NCI-H1694 treated with DMSO at 0.1 percent for 48 hours (cell line): Measurements from ENCODE around the gene ZFPM1.
"Not testable (repeated sequence)": the region's sequence is repeated elsewhere in the genome, so short reads cannot be mapped to it uniquely, and the experiment has no call there.

Experiments used
- DNase-seq: peaks from one replicate; lab custom pipeline; 2025; lab: John Stamatoyannopoulos, UW

ZFPM1 gene

DNA sequence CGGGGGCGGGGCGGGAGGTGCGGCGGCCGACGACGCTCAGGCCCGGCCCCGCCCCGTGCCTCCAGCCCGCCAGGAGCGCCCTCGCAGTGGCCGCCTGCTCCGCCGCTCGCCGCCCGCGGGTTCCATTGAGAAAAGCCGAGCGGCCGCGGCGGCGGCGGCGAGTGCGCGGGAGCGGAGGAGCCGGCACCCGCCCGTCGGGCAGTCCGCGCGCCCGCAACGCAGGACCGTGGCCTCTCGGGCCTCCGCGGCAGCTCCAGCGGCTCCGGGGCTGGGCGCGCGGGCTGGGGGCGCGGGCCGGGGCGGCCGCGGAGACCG lies at the start of gene ZFPM1:
TSS of gene ZFPM1 (plus strand) at position 64 of the 315 bp plus-strand sequence. CDS start 359 bp downstream, outside the sequence.
- no peak for DNase-seq

DNA sequence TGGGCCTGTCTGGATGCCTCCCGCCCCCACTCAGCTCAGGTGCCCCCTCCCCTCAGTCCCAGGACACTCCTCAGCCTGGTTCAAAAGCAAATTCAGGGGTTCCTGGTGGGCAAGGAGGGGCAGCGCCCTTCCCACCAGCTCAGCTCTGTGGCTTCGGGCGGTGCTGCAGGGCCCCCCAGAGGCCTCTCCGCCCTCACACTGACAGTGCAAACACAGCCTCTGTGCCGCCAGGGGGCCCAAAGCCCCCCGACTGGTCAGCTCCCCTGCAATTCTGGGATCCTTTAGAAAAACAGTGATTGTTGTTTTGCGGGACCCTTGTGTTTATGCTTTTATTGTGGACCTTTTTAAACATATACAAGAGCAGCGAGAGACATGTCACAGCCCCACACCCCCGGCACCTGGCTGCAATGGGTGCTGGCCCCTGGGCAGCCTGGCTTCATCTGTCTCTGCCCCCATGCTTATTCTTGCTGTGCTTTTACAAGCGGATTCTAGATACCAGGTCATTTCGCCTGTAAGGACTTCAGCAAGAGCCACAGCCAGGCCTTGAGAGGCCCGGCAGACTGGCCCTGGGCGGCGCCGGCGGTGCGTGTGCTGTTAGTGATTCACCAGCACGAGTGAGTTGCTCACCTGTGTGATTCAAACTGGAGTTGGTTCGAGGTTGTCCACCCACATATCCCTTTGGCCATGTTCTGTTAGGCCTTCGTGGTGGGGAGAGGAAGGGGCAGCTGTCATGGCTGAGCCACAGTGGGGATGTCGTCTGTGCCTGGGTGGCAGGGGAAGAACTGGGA lies 49.1 kb upstream of the ZFPM1 start:
- no peak for DNase-seq

DNA sequence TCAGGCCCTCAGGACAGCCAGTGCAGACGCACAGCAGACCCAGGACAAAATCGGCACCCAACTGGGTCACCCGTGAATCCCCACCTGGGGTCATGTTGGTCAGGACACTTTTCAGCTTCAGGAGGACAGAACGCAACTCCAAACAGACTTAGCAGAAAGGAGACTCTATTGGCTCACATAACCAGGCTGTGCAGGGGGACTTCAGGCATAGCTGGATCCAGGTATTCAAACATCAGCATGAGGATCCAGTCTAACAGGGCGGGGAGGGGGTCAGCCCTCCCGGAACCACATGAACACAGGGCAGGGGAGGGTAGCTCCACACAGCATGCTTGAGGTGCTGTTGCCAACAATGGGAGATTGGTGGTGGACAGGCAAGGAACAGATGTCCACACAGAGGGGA lies 48.3 kb upstream of the ZFPM1 start:
- no peak for DNase-seq

DNA sequence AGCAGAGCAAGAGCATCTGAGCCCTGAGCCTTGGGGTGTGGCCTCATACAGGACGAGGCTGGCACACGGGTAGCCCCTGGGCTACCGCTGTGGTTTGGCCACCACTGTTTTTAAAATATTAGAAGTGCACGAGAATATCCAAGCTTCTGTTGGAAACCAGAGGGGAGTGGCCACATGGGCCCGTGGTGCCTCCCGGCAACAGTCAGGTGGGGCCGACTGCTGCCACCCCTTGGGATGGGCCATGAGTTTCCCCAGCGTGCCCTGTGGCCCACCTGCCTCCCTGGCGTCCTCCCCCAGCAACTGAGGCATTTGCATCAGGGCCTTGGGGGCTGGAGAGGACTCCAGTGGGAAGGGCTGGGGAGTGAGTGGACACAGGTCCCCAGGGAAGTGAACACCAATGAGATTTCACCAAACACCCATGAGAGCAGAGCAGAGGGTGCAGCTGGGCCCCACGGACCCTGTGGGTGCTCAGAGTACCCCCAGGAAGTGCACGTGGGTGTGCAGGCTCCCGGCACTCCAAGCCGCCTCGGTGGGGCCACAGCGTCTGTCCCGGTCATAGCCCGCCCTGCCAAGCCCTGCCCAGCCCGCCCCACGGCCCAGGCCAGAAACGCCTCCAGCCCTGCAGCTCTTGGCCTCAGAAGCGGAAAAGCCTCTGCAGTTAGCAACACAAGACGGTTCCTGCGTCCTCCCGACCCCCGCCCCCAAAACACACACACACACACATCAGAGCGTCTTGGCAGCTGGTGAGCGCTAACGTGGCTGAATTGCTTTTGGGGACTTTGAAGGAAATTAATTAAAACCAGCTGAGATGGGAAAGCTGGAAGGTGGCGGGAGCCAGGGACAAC lies 47.6 kb upstream of the ZFPM1 start:
- no peak for DNase-seq

DNA sequence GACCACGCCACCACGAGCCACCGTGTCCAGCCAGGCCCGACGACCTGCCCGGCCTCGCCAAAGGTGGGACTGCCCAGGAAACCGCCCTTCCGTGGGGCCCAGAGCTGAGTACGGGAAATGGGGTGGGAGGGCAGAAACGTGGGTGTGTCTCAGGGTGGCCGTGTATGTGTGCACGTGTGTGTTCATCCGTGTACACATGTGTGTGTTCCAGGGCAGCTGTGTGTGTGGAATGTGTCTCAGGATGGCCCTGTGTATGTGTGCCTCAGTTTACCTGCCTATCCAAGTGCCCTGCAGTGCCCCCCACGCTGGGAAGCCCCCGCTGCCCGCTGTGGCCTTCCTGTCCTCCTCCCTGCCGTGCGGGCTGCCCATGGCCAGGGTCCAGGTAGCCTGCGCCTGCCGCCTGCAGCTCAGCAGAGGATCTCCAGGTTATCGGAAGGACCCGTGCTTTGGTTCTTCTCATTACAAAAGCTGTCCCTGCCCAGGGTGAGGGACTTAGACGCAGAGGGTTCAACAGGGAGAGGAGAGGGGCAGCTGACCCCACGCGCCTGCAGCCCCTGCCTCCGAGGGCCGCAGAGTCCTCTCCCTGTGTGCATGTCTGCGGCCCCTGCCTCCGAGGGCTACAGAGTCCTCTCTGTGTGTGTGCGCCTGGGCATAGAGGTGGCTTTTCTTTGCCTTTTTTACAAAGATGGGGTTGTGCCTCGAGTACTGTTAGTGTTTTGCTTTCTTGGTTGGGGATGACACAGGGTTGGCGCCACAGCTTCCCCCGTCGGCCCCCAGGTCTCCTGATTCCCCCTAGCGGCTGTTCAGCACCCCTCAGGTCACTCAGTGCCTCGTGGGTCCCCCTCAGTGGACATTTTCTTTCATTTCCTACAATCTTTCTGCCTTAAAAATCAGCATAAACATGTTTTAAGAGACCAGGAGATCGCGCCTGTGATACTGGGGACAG lies 46.7 kb upstream of the ZFPM1 start:
- no peak for DNase-seq

DNA sequence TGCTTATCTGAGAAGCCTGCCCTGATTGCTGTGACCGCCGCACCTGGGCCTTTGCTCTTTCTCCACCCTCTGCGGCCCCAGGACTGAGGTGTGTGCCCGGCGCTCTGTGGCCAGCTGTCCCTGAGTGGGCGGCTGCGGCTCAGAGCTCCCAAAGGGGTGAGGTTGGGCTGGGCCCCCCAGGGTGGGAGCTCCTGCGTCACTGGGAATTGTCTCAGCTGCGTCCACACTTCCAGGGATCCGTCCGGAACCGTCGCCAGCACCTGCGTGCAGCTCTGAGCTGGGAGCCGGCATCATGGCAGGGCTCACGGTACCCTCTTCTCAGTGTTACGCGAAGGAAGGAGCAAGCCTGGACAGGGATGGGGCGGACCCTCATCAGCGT lies 46.0 kb upstream of the ZFPM1 start:
- DNase-seq, result no peak

DNA sequence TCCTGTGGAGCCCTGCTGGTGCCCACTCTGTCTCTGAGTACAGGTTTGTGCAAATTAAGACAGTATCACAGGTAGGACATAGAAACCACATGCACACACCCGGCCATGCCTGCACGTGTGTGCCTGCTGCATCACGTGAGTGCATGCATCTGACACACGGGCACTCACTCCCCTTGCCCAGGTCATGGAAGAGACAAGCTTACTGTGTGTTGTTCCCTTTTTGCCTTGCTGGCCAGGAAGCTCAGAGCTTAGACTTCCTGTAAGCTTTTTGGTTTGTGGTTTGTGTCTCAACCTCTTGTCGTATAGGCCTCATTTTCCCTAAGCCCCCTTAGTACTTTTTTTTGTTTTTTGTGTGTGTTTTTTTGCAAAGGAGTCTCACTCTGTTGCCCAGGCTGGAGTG lies 45.3 kb upstream of the ZFPM1 start:
- no peak for DNase-seq

DNA sequence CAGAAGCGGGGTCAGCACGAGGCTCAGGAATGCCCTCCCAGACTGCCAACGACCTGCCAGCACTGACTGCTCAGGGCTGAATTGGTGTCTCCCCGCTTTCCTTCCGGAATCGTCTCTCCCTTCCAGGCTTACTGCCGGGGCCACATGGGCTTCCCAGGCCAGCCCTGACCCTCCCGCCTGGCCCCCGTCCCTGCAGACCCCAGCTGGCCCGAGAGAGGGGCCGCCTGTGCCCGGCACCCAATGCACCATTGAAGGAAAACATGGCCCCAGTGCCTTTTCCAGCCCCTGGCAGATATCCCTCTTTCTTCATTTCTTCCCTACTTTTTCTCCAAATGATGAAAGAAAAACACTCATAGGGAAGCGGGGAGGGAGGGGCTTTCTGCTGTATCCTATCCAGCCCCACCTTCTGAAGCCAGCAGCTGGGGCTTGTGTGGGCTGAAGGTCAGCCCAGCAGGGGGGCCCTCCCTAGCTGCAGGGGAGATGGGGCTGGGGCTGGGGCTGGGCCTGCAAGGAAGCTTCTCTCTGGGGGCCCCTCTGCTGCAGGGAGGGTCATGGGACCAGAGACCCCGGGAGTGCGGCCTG lies 44.4 kb upstream of the ZFPM1 start:
- no peak for DNase-seq

DNA sequence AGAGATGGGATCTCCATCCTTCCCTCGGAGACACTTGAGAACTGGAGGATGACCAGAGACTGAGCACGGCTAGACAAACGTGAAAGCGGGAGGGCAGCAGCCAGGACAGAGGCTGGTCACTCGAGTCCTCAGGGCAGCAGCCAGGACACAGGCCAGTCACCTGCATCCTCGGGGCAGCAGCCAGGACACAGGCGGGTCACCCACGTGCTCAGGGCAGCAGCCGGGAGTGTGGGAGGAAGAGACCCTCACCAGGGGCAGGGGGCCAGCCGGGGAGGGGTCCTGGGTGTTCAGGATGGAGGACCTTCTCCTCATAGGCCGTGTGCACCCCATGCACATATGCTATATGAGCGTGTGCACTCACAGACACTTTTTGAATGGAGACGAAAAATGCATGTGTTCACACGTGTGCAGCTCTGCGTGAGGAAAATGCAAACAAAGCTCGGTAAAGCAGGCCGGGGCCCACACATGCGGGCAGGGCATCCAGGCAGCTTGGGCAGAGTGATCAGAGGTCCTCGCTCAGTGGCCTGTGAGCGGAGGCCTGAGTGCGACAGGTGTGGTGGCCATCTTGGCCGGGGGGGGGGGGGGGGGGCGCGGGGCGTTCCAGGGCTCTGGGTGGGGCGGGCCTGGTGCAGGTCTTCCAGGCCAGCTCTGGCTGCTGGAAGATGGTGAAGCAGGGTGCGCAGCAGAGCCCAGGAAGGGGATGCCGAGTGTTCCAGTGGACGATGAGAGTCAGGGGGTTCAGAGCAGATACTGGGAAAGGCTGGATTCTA lies 43.6 kb upstream of the ZFPM1 start:
- DNase-seq, result no peak

DNA sequence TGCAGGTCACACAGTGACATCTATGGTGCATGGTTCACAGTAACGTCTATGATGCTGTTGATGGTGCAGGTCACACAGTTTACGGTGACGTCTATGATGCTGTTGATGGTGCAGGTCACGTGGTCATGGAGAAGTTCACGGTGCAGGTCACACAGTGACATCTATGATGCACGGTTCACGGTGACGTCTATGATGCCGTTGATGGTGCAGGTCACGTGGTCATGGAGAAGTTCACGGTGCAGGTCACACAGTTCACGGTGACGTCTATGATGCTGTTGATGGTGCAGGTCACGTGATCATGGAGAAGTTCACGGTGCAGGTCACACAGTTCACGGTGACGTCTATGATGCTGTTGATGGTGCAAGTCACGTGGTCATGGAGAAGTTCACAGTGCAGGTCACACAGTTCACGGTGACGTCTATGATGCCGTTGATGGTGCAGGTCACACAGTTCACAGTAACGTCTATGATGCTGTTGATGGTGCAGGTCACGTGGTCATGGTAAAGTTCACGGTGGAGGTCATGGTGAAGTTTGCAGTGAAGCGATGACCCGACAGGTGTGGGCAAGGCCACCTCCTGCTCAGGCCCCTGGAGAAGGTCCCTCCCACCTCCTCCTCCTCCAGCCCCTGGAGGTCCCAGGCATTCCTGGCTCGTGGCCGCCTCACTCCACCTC lies 42.6 kb upstream of the ZFPM1 start:
- not testable (repeated sequence) for DNase-seq

DNA sequence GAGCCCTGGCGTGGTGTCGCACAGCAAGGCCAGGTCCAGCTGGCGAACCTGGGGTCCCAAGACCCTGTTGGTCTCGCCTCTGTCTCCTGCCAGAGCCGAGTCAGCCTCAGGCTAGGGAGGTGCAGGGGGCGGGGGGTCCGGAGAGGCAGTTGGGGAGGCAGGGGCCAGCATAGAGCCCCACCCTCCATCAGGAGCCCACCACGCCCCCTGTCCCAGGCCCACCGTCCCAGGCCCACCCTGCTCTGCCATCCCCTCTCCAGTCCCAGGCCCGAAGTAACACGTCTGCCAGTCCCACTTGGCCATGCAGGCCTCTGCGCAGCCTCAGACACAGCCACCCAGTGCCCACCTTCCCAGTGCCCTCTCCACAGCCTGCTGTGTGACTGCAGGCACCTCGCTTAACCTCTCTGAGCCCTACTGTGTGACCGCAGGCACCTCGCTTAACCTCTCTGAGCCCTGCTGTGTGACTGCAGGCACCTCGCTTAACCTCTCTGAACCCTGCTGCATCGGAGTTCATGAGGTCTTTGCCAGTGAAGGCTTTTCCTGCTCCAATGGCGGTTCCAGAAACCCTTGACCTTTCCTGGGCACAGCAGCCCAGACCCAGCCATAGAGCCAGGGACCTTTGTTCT lies 41.0 kb upstream of the ZFPM1 start:
- DNase-seq, result no peak

DNA sequence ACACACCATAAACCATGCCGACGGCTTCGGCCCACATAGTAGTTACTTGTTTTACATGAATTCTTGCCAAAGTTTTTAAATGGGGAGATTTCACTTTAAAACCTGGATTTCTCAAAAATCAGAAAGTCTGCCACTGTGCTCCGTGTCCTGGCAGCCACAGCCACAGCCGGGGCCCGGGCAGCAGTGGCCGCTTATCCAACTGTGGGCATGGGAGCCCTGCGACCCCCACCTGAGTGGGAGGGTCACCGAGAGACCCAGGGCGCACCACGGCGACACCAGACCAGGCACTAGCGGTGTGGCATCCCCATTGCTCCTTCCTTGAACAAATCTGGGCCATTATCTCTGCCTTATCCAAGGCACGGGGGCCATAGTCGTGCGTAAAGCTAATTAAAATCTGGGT lies 40.3 kb upstream of the ZFPM1 start:
- DNase-seq, result no peak

DNA sequence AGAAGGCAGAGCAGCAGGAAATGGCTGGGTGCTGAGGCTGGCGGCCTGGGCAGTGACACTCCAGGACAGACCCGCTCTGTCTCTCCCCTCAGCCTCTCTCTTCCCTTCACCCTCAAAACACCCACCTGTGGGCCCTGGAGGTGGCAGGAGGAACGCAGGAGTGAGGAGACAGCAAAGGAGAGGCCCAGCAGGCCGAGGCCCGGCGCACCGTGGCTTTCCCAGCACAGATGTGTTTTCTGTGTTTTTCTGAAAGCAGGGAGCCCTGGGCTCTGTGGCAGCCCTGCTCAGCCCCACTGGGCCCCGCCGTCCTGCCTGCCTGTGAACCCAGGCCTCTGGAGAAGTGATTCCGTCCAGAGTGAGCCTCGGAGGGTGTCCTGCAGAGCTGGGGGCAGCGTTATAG lies 39.8 kb upstream of the ZFPM1 start:
- DNase-seq, result no peak

DNA sequence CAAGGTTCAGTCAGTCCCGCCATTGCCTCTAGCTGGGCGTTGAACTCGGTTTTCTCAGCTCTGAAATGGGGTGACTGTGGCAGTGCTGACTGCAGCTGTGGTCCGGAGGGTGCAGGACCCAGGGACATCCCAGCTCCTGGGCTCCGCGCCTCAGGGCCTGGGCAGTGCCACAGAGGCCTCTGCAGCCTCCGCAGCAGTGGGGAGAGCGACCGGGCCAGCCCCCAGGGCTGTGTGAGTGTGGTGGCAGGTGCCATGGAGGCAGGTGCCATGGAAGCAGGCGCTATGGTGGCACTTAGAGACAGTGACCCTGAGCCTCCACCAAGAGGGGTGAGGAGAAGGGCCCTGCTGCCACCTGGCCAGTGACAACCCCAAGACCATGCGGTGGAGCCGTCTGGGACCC lies 39.4 kb upstream of the ZFPM1 start:
- DNase-seq, result no peak

DNA sequence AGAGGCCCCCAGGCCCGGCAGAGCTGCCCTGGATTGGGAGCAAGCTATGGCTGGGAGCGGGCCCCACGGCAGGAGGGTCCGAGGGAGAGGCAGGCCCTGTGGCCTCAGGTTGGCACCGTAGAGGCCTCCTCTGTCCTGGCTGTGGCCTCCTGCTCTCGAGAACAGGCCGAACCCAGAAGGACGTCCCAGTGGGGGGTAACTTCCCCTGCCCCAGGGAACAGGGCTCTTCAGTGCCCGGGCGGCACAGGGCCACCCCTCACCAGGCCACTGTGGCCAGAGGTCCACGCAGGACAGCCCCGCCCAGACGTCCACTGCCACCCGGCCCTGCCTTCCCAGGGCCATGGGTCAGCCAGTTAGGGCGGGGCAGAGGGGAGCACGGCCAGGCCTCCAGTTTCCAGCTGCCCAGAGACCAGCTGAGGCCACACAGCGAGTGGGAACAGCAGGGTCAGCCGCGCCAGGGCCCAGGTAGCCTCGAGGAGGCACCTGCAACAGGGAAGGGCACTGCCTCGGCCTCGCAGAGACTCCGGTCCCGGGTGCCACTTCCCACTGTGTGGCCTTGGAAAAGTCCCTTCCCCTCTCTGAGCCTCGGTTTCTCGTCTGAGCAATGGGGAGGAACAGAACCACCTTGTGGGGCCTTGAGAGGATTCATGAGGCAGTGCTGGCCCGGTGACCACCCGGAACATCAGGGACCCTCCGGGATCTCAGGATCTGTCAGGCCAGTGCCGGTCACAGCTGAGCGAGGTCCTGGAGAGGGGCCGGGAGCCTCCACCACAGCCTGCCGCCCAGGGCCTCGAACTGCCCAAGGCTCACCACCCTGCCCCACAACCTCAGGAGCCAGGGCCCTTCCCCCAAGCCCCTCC lies 38.3 kb upstream of the ZFPM1 start:
- no peak for DNase-seq

DNA sequence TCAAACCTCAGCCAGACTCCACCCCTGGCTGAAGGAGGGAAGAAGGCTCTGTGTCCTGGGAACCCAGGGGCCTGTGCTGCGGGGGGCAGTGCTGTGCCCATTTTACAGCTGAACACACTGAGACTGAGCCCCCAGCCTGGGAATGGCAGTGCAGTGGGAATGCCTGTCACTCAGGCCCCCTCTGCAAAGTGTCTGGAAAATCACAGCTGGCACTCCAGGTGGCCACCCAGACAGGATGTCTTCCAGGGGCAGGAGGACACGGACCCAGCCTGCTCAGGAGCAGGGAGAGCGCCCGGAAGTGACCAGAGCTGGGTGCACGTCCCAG lies 37.7 kb upstream of the ZFPM1 start:
- DNase-seq, result no peak

DNA sequence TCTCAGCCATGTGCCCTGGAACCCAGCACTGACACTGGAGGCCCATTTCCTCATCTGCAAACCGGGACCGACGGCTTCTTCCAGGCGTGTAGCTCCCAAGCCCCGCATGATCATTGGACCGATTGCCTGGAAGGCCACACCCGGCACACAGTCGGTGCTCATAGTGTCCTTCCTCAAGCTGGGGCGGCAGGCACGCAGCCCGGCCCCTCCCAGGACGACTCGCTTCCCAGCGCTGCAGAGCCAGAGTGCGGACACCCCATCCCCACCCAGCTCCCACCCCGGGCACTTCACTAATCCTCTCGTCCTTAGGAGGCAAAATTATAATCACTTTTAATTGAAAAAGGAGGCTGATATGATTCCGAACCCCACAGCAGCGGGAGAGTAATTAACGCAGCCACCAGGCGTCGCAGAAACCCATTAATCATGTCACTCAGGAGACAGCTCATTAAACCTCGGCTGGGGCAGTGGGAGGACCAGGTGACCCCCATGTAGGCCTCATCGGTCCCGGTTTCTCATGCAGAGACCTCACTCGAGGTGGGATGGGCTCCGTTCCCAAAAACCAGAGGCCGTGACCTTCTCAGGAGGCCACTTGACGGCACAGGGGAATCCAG lies 37.3 kb upstream of the ZFPM1 start:
- DNase-seq, result peak; percentile 24

DNA sequence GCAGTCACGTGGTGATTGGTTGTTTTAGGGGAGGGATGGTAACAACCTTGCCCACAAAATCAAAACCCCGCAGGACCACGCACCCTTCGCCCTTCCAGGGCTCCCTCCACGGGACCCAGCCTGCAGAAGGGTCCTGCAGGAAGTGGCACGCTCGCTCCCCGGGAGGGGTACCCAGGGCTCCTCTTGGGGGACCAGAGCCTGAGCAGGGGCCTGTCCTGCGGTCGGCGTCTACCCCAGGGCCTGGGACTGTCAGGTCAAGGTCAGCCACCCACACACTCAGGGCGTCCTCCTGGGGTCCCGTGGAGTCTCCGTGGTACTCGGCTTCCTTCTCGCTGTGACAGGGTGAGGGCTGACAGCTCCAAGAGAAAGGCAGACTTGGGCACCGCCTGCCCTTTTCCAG lies 36.4 kb upstream of the ZFPM1 start:
- DNase-seq, result no peak
